GM12878 (cell line): ENCODE results near the gene COL28A1. TPM values are rescaled to one million over a fixed set of nuclear protein-coding genes. Genes with fewer than 3 reads are reported as not detected.

ENCODE experiments used
- ATAC-seq: fragments of 200-7000 bp; cut with Tn5 transposase; 3 replicates; pipeline ENCODE4 v1.9.1; 2020; ENCODE audit warnings: mild to moderate bottlenecking, moderate library complexity
- BruUV-seq: library from RNA; stranded (reverse); fragments of 400-500 nt; replicated peaks from 2 replicates; lab custom pipeline; 2021; lab: Mats Ljungman, UMichigan
- CTCF ChIA-PET: fragments of 300-600 bp; sonication (Branson Sonifier 250); formaldehyde crosslinking; extraction: SDS; loops from one replicate; lab custom pipeline; 2021; ENCODE audit warnings: inconsistent platforms; lab: Yijun Ruan, JAX
- POLR2A ChIA-PET: fragments of 350-600 bp; formaldehyde crosslinking; extraction: SDS; loops from one replicate; lab custom pipeline; 2021; ENCODE audit warnings: inconsistent platforms; lab: Charles Lee
- RAD21 ChIA-PET: fragments of 300-600 bp; sonication (Branson Sonifier 250); formaldehyde crosslinking; loops from one replicate; lab custom pipeline; 2023; ENCODE audit warnings: antibody characterized with exemption; ENCODE audit not compliant: unreplicated experiment; lab: Charles Lee
- SMC1A ChIA-PET: fragments of 300-600 bp; sonication (Branson Sonifier 250); formaldehyde crosslinking; loops from one replicate; lab custom pipeline; 2023; ENCODE audit not compliant: unreplicated experiment, uncharacterized antibody; lab: Charles Lee
- DNase-seq: peaks from one replicate; pipeline ENCODE4 v3.0.0-alpha.2; 2011; ENCODE audit warnings: low read depth, low spot score
- FAIRE-seq: peaks from 3 replicates; lab custom pipeline; 2011; peaks lifted over from hg19 to GRCh38; lab: Jason Lieb, UNC
- H2AFZ ChIP-seq: 2 replicates; pipeline ENCODE4 v1.6.0; 2011; ENCODE audit warnings: low read depth, low read length, control low read depth; ENCODE audit not compliant: control insufficient read depth
- H3K27ac ChIP-seq: 2 replicates; pipeline ENCODE4 v1.5.1; 2011; ENCODE audit warnings: control low read depth; ENCODE audit not compliant: control insufficient read depth, insufficient read depth
- H3K27me3 ChIP-seq, 2 experiments: replicated peaks in 1 of 2; 2 replicates each; pipeline versions ENCODE4 v1.6.0 to v1.6.1; 2011; ENCODE audit warnings: low read length in 1 of 2; ENCODE audit not compliant: control insufficient read depth in 2 of 2, insufficient read depth in 2 of 2
- H3K36me3 ChIP-seq, 2 experiments: 2 replicates each; pipeline ENCODE4 v1.5.1; 2011; ENCODE audit warnings: low read length in 1 of 2; ENCODE audit not compliant: control insufficient read depth in 2 of 2, insufficient read depth in 2 of 2
- H3K4me1 ChIP-seq: 2 replicates; pipeline ENCODE4 v1.6.1; 2011; ENCODE audit warnings: mild to moderate bottlenecking, low read length, moderate library complexity, mixed read lengths; ENCODE audit not compliant: control insufficient read depth, insufficient read depth
- H3K4me2 ChIP-seq: 2 replicates; pipeline ENCODE4 v1.6.0; 2011; ENCODE audit warnings: control low read depth; ENCODE audit not compliant: control insufficient read depth, insufficient read depth
- H3K4me3 ChIP-seq: fragments of 200-600 bp; sonication (generic); 2 replicates; pipeline ENCODE4 v1.5.1; 2016
- H3K79me2 ChIP-seq: 2 replicates; pipeline ENCODE4 v1.6.0; 2011; ENCODE audit warnings: low read length; ENCODE audit not compliant: control insufficient read depth, insufficient read depth
- H3K9ac ChIP-seq: 2 replicates; pipeline ENCODE4 v1.8.0; 2011; ENCODE audit warnings: low read length, control low read depth, mixed read lengths; ENCODE audit not compliant: control insufficient read depth, insufficient read depth
- H3K9me3 ChIP-seq: replicated peaks from 3 replicates; pipeline ENCODE4 v1.5.1; 2011; ENCODE audit warnings: mild to moderate bottlenecking, low read length; ENCODE audit not compliant: control insufficient read depth, insufficient read depth
- H4K20me1 ChIP-seq: 2 replicates; pipeline ENCODE4 v1.6.0; 2011; ENCODE audit not compliant: control insufficient read depth, insufficient read depth
- BHLHE40 ChIP-seq, 2 experiments: fragments of 450-650 bp in 1 of 2; IDR thresholded peaks; 2 replicates each; pipeline ENCODE4 v1.6.1; 2011 to 2017; ENCODE audit warnings: low read depth in 2 of 2, borderline replicate concordance in 1 of 2, improper control_type of control experiment in 1 of 2, low read length in 1 of 2, mild to moderate bottlenecking in 1 of 2
- EED ChIP-seq: sonication (generic); IDR thresholded peaks from 2 replicates; pipeline ENCODE4 v1.6.1; 2016; ENCODE audit warnings: antibody characterized with exemption, low read depth
- IKZF1 ChIP-seq: fragments of 450-650 bp; conservative IDR thresholded peaks from 2 replicates; pipeline ENCODE4 v1.6.1; 2017; ENCODE audit warnings: antibody characterized with exemption, mild to moderate bottlenecking
- IKZF2 ChIP-seq, 2 experiments: fragments of 450-650 bp; IDR thresholded peaks; 2 replicates each; pipeline ENCODE4 v1.6.1; 2017; ENCODE audit warnings: mild to moderate bottlenecking in 2 of 2, moderate library complexity in 2 of 2
- MLLT1 ChIP-seq: fragments of 450-650 bp; IDR thresholded peaks from 2 replicates; pipeline ENCODE4 v1.6.1; 2016; ENCODE audit warnings: mild to moderate bottlenecking
- MTA2 ChIP-seq: fragments of 450-650 bp; IDR thresholded peaks from 2 replicates; pipeline ENCODE4 v1.6.1; 2016; ENCODE audit warnings: low read depth, mild to moderate bottlenecking, moderate library complexity
- NBN ChIP-seq: fragments of 450-650 bp; IDR thresholded peaks from 2 replicates; pipeline ENCODE4 v1.6.1; 2016
- NFIC ChIP-seq: IDR thresholded peaks from 2 replicates; pipeline ENCODE4 v1.6.1; 2012; ENCODE audit warnings: low read depth, mild to moderate bottlenecking, inconsistent platforms, low read length, moderate library complexity
- POLR2A ChIP-seq: IDR thresholded peaks from 2 replicates; pipeline ENCODE4 v1.6.1; 2011; ENCODE audit warnings: low read depth, mild to moderate bottlenecking, low read length
- RELB ChIP-seq: fragments of 450-650 bp; IDR thresholded peaks from 2 replicates; pipeline ENCODE4 v1.6.1; 2017; ENCODE audit warnings: low read depth, mild to moderate bottlenecking, moderate library complexity
- RUNX3 ChIP-seq: IDR thresholded peaks from 2 replicates; pipeline ENCODE4 v1.6.1; 2012; ENCODE audit warnings: low read length, inconsistent platforms
- SPI1 ChIP-seq: IDR thresholded peaks from 2 replicates; pipeline ENCODE4 v1.6.1; 2011; ENCODE audit warnings: low read depth, mild to moderate bottlenecking, low read length, moderate library complexity, borderline replicate concordance; ENCODE audit not compliant: insufficient read depth
- TCF3 ChIP-seq: IDR thresholded peaks from 2 replicates; pipeline ENCODE4 v1.6.1; 2012; ENCODE audit warnings: low read depth, mild to moderate bottlenecking, low read length, borderline replicate concordance; ENCODE audit not compliant: insufficient read depth
- ZSCAN29 ChIP-seq: fragments of 450-650 bp; IDR thresholded peaks from 2 replicates; pipeline ENCODE4 v1.6.1; 2017; ENCODE audit warnings: mild to moderate bottlenecking, moderate library complexity
- WGBS: methylation state at CpG from one replicate; pipeline ENCODE4 v1.1.6; 2016; ENCODE audit warnings: low lambda C conversion rate; ENCODE audit not compliant: insufficient replicate concordance, insufficient coverage; ENCODE audit errors: missing lambda C conversion rate; 5-methylcytosine and 5-hydroxymethylcytosine counted together
- in situ Hi-C: fragments of 300-500 bp; cut with MboI; formaldehyde crosslinking; loops from 9 replicates; pipeline ENCODE4 v1.14.3; 2018; ENCODE audit warnings: mixed read lengths
- intact Hi-C: fragments of 100-400 bp; cut with micrococcal nuclease; formaldehyde crosslinking; loops from one replicate; pipeline ENCODE4 v1.14.2; 2022; ENCODE audit not compliant: unreplicated experiment
- polyA plus RNA-seq, 11 experiments: library from polyadenylated mRNA; depleted of rRNA in 4 of 11; unstranded in 6 of 11; stranded (reverse) in 5 of 11; fragments of >200 nt; fragmentation: Nextera tagmentation in 4 of 11; fragmentation: Illumina TruSeq in 1 of 11; extraction: Ambion mirVana in 4 of 11; extraction: Trizol in 1 of 11; gene quantifications; 1 replicate in 1 of 11; 2 replicates in 10 of 11; pipeline versions ENCODE4 v1.2.1 to v1.2.3, GENCODE V29; 2011 to 2016; ENCODE audit warnings: inconsistent platforms in 2 of 11, missing spikeins in 2 of 11, low read depth in 1 of 11
- total RNA-seq, 4 experiments: library from RNA; depleted of rRNA in 3 of 4; stranded (reverse); fragments of >200 nt in 3 of 4; fragmentation: Illumina TruSeq in 1 of 4; extraction: Trizol in 1 of 4; gene quantifications; 2 replicates each; pipeline versions ENCODE4 v1.2.1 to v1.2.3, GENCODE V29; 2013 to 2021

Gene COL28A1
- total and polyA plus RNA-seq, 10 of the 15 experiments (the other 5 are each of a cell fraction or from before 2014, with no cell fraction given) = 0.05 to 0.22 TPM; not detected in 8

- Histone ChIP-seq H3K9ac (no peak overlapping the region), H3K27me3 (no peaks in the 10 kb centered on the region), H3K4me3 (no peak overlapping the region), H2AFZ (no peak overlapping the region), H3K79me2 (peaks cover 67% of the 10 kb centered on the region), H4K20me1 (0 out of 2 replicates have a peak, but pooled peaks cover 4% of the 10 kb centered on the region), H3K4me1 (peaks cover 10% of the 10 kb centered on the region), H3K4me2 (peak overlapping the region; percentile 50; the same call in 1 of the 2 replicates), H3K9me3 (peaks cover 2% of the 10 kb centered on the region; the same call in 2 of the 3 replicates), H3K36me3 (peaks cover 0 to 25% of the 10 kb centered on the region in 2 experiments; a peak in 2 of 4 replicates), H3K27ac (no peak overlapping the region; the same call in 1 of the 2 replicates)
- in situ Hi-C loops (loop anchor here (25.0 kb wide), 1 partner anchor 634 kb away; no protein-coding TSS in a partner anchor), intact Hi-C loops (no loop called here)
- no peak for DNase-seq
- 0% methylated on average over 1 of the region's 1 CpG for WGBS
- RAD21 ChIA-PET = no interaction called here
- CTCF ChIA-PET = interaction anchor here (0.6 to 0.7 kb wide), 3 partner anchors 8 to 180 kb away, joined by 3 read pairs; no protein-coding TSS in a partner anchor
- no TSS peak for BruUV-seq
- POLR2A ChIA-PET = interaction anchor here (1.1 kb wide), 1 partner anchor 21 kb away, joined by 3 read pairs; no protein-coding TSS in a partner anchor
- TF ChIP-seq TCF3 (no peak), IKZF2 (IDR thresholded peaks at IDR 0.05) (peak; percentile 92 to 95), POLR2A (no peak), ZSCAN29 (peak; percentile 83), IKZF1 (peak; percentile 80), NFIC (peak; percentile 39; the same call in 1 of the 2 replicates), RELB (peak; percentile 68), RUNX3 (peak; percentile 90), MTA2 (peak; percentile 23; the same call in 1 of the 2 replicates), NBN (peak; percentile 60; the same call in 1 of the 2 replicates), MLLT1 (peak; percentile 39; the same call in 1 of the 2 replicates), EED (peak; percentile 71), SPI1 (peak; percentile 89; the same call in 1 of the 2 replicates), BHLHE40 (IDR thresholded peaks at IDR 0.05; ENCODE audit: borderline replicate concordance in 1 of 2, low read depth in 2 of 2, low read length in 1 of 2) (no peak)
- ATAC-seq = peak; percentile 73
- FAIRE-seq = no peak
- SMC1A ChIA-PET = interaction anchor here (0.6 to 1.7 kb wide), 6 partner anchors 9 to 486 kb away, joined by 3 to 6 read pairs (median 3); no protein-coding TSS in a partner anchor
These were observed 42.2 kb upstream of the COL28A1 start for GRCh38 chr7:7577888-7578287.
